ENCODE measurements around the gene APOL6. TPM values are rescaled to one million over a fixed set of nuclear protein-coding genes. Genes with fewer than 3 reads are reported as not detected.

APOL6 gene
- total and polyA plus RNA-seq, 10 of the 15 experiments (the other 5 are each of a cell fraction or from before 2014, with no cell fraction given), result 4.3 to 22.9 (median 9.3) TPM

DNA sequence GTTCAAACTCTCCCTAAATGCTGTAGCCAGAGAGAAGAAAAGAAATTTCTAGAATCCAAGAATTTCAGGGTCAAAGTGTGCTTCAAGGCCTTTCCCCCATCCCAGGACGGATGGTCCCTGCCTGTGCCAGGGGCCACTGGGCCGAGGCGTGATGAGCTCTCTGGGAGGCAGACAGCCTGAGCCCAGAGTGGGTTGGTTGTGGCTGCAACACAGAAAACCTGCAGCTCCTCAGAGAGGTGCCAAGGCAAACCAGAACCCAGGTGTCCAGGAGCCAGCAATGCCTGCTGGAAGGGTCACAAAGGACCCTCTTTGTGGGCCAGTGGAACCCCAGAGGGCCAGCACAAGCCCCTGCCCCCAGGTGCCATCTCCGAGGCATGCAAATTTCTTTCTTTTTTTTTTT is 2.6 kb upstream of the APOL6 start:
- TF ChIP-seq, protein P1, sequence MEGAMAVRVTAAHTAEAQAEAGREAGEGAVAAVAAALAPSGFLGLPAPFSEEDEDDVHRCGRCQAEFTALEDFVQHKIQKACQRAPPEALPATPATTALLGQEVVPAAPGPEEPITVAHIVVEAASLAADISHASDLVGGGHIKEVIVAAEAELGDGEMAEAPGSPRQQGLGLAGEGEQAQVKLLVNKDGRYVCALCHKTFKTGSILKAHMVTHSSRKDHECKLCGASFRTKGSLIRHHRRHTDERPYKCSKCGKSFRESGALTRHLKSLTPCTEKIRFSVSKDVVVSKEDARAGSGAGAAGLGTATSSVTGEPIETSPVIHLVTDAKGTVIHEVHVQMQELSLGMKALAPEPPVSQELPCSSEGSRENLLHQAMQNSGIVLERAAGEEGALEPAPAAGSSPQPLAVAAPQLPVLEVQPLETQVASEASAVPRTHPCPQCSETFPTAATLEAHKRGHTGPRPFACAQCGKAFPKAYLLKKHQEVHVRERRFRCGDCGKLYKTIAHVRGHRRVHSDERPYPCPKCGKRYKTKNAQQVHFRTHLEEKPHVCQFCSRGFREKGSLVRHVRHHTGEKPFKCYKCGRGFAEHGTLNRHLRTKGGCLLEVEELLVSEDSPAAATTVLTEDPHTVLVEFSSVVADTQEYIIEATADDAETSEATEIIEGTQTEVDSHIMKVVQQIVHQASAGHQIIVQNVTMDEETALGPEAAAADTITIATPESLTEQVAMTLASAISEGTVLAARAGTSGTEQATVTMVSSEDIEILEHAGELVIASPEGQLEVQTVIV (IDR thresholded peaks at IDR 0.05; ENCODE audit: borderline replicate concordance, partially characterized antibody), result no peak
- TF ChIP-seq RCOR1 (conservative IDR thresholded peaks at IDR 0.05; ENCODE audit: low read depth, low read length) (no peak), POLR2A (IDR thresholded peaks at IDR 0.05; ENCODE audit: low read depth, low read length) (no peak), KAT2A (conservative IDR thresholded peaks at IDR 0.05; ENCODE audit: control insufficient read depth, low read depth, low read length) (no peak), TAF1 (IDR thresholded peaks at IDR 0.05; ENCODE audit: borderline replicate concordance, low read depth, low read length) (no peak), BMI1 (IDR thresholded peaks at IDR 0.05; ENCODE audit: borderline replicate concordance) (no peak), SMC3 (IDR thresholded peaks at IDR 0.05; ENCODE audit: borderline replicate concordance, low read length) (no peak), RBBP5 (conservative IDR thresholded peaks at IDR 0.05) (no peak), POLR2AphosphoS5 (IDR thresholded peaks at IDR 0.05; ENCODE audit: low read length) (no peak), FOS (IDR thresholded peaks at IDR 0.05; ENCODE audit: borderline replicate concordance, extremely low read depth, insufficient read length) (no peak), TBL1XR1 (IDR thresholded peaks at IDR 0.05; ENCODE audit: low read depth, low read length) (no peak), MXI1 (IDR thresholded peaks at IDR 0.05; ENCODE audit: low read depth, low read length) (no peak), BACH1 (IDR thresholded peaks at IDR 0.05; ENCODE audit: borderline replicate concordance) (no peak), NR2C1 (IDR thresholded peaks at IDR 0.05) (no peak)
- TF ChIP-seq, protein P2, sequence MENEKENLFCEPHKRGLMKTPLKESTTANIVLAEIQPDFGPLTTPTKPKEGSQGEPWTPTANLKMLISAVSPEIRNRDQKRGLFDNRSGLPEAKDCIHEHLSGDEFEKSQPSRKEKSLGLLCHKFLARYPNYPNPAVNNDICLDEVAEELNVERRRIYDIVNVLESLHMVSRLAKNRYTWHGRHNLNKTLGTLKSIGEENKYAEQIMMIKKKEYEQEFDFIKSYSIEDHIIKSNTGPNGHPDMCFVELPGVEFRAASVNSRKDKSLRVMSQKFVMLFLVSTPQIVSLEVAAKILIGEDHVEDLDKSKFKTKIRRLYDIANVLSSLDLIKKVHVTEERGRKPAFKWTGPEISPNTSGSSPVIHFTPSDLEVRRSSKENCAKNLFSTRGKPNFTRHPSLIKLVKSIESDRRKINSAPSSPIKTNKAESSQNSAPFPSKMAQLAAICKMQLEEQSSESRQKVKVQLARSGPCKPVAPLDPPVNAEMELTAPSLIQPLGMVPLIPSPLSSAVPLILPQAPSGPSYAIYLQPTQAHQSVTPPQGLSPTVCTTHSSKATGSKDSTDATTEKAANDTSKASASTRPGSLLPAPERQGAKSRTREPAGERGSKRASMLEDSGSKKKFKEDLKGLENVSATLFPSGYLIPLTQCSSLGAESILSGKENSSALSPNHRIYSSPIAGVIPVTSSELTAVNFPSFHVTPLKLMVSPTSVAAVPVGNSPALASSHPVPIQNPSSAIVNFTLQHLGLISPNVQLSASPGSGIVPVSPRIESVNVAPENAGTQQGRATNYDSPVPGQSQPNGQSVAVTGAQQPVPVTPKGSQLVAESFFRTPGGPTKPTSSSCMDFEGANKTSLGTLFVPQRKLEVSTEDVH (IDR thresholded peaks at IDR 0.05; ENCODE audit: low read depth, partially characterized antibody), result no peak
- Histone ChIP-seq H4K20me1 (ENCODE audit: control insufficient read depth, insufficient read depth) (no peaks in the 10 kb centered on the region), H3K36me3 (ENCODE audit: control insufficient read depth in 2 of 2, insufficient read depth in 2 of 2, low read length in 1 of 2) (no peaks in the 10 kb centered on the region; a peak in 1 of 4 replicates), H3K4me1 (ENCODE audit: control insufficient read depth, insufficient read depth, low read length) (peaks cover 19% of the 10 kb centered on the region), H3K79me2 (ENCODE audit: control insufficient read depth, insufficient read depth, low read length) (peaks cover 10% of the 10 kb centered on the region), H3K27me3 (replicated peaks in 1 of 2; ENCODE audit: control insufficient read depth in 2 of 2, insufficient read depth in 2 of 2, low read length in 1 of 2) (no peaks in the 10 kb centered on the region), H3K4me3 (no peak overlapping the region), H3K27ac (ENCODE audit: control insufficient read depth, insufficient read depth) (no peak overlapping the region), H2AFZ (ENCODE audit: control insufficient read depth, low read depth, low read length) (no peak overlapping the region), H3K4me2 (ENCODE audit: control insufficient read depth, insufficient read depth) (no peak overlapping the region), H3K9me3 (replicated peaks; ENCODE audit: control insufficient read depth, insufficient read depth, low read length) (no peaks in the 10 kb centered on the region), H3K9ac (ENCODE audit: control insufficient read depth, insufficient read depth, low read length) (no peak overlapping the region)
- in situ Hi-C loops (cut with MboI) (no loop called here), intact Hi-C loops (cut with micrococcal nuclease; ENCODE audit: unreplicated experiment) (no loop called here)
- 56% methylated on average over 4 of the region's 4 CpGs for WGBS (ENCODE audit: insufficient coverage, insufficient replicate concordance, low lambda C conversion rate, missing lambda C conversion rate)
- FAIRE-seq, result no peak
- ChIA-PET SMC1A (ENCODE audit: uncharacterized antibody, unreplicated experiment) (no interaction called here), RAD21 (ENCODE audit: unreplicated experiment) (interaction anchor here (1.2 kb wide), 1 partner anchor 15 kb away, joined by 3 read pairs; no protein-coding TSS in a partner anchor), CTCF (no interaction called here), POLR2A (interaction anchor here (0.8 kb wide), 1 partner anchor 1903 kb away, joined by 3 read pairs; no protein-coding TSS in a partner anchor)
- no peak for ATAC-seq
- no peak for DNase-seq (ENCODE audit: low read depth, low spot score)
- no TSS peak for BruUV-seq (replicated peaks)
